Mucosa of descending colon (tissue), 3 donors: ENCODE data around the gene STAT2. TPM values are rescaled to one million over a fixed set of nuclear protein-coding genes. Genes with fewer than 3 reads are reported as not detected.
A peak's percentile ranks its signal among the peaks of the same experiment; 100 is the strongest.

Experiments used
- ATAC-seq: fragments of 200-7000 bp; cut with Tn5 transposase; one replicate; pipeline ENCODE4 v1.9.1; 2020; ENCODE audit warnings: mild to moderate bottlenecking, moderate library complexity
- DNase-seq, 3 donors: peaks; one replicate each; pipeline ENCODE4 v3.0.0-alpha.2; 2020
- H3K36me3 ChIP-seq: fragments of 200-600 bp; one replicate; pipeline ENCODE4 v1.8.0; 2021; ENCODE audit warnings: low read depth, mild to moderate bottlenecking
- H3K4me1 ChIP-seq: fragments of 200-600 bp; one replicate; pipeline ENCODE4 v1.8.0; 2021; ENCODE audit warnings: low read depth, mild to moderate bottlenecking
- H3K4me3 ChIP-seq: fragments of 200-600 bp; one replicate; pipeline ENCODE4 v1.8.0; 2021; ENCODE audit warnings: mild to moderate bottlenecking
- H3K9me3 ChIP-seq: fragments of 200-600 bp; one replicate; pipeline ENCODE4 v1.8.0; 2021; ENCODE audit warnings: mild to moderate bottlenecking
- CTCF ChIP-seq: fragments of 200-600 bp; IDR thresholded peaks from one replicate; pipeline ENCODE4 v1.8.0; 2022; ENCODE audit warnings: antibody characterized with exemption, mild to moderate bottlenecking
- intact Hi-C, 2 donors: fragments of 100-400 bp; cut with DNase I in 1 of 2; cut with micrococcal nuclease in 1 of 2; formaldehyde crosslinking; loops; one replicate each; pipeline versions ENCODE4 v1.11.0 to v1.11.1; 2022; cut with DNase I, micrococcal nuclease
- total RNA-seq, 3 donors: library from RNA; stranded (reverse); fragmentation: NEBNext Ultra II Directional in 2 of 3; extraction: Animal tissue kit (Norgen Biotek cat#: 25700) in 2 of 3; gene quantifications; one replicate each; pipeline versions ENCODE4 v1.2.1 to v1.2.4, GENCODE V29; 2021 to 2023
- donor health status: DM: no; HTN: no; CAD: no; lungs with moderate emphysema.
- donor health status: DM: no; HTN: no; CAD: no.
- donor health status: DM: no; HTN: yes; CAD: no.

The STAT2 gene
- total RNA-seq, 3 donors from 2014 or later: 82.9 to 112 (median 95.7) TPM

GRCh38 chr12:56392331-56392730, 32.4 kb upstream of the STAT2 start:
- no peaks in the 10 kb centered on the region for H3K4me1 ChIP-seq
- H3K9me3 ChIP-seq: no peaks in the 10 kb centered on the region
- H3K4me3 ChIP-seq: no peak overlapping the region
- intact Hi-C loops: no loop called here
- no peaks in the 10 kb centered on the region for H3K36me3 ChIP-seq
- ATAC-seq: no peak
- no peak for TF ChIP-seq CTCF
- no peak for DNase-seq

GRCh38 chr12:56391721-56392120, 31.8 kb upstream of the STAT2 start:
- no peaks in the 10 kb centered on the region for H3K36me3 ChIP-seq
- H3K9me3 ChIP-seq: no peaks in the 10 kb centered on the region
- ATAC-seq (no peak), DNase-seq (no peak)
- TF ChIP-seq CTCF: no peak
- no peaks in the 10 kb centered on the region for H3K4me1 ChIP-seq
- intact Hi-C loops: no loop called here
- no peak overlapping the region for H3K4me3 ChIP-seq

GRCh38 chr12:56389412-56389811, 29.5 kb upstream of the STAT2 start:
- Histone ChIP-seq H3K36me3 (no peaks in the 10 kb centered on the region), H3K4me1 (no peaks in the 10 kb centered on the region), H3K4me3 (no peak overlapping the region), H3K9me3 (no peaks in the 10 kb centered on the region)
- no peak for DNase-seq
- no peak for TF ChIP-seq CTCF
- intact Hi-C loops: no loop called here
- ATAC-seq: peak; percentile 60

- ATAC-seq: no peak
- intact Hi-C loops: no loop called here
- no peak for TF ChIP-seq CTCF
- Histone ChIP-seq H3K9me3 (no peaks in the 10 kb centered on the region), H3K4me3 (no peak overlapping the region), H3K36me3 (no peaks in the 10 kb centered on the region), H3K4me1 (no peaks in the 10 kb centered on the region)
- DNase-seq: no peak
Measured at GRCh38 chr12:56387152-56387736, 27.3 kb upstream of the STAT2 start.

- DNase-seq (no peak), ATAC-seq (no peak)
- no peaks in the 10 kb centered on the region for H3K9me3 ChIP-seq
- H3K4me3 ChIP-seq: no peak overlapping the region
- H3K4me1 ChIP-seq: no peaks in the 10 kb centered on the region
- TF ChIP-seq CTCF: no peak
- intact Hi-C loops: no loop called here
- no peaks in the 10 kb centered on the region for H3K36me3 ChIP-seq
Measured at GRCh38 chr12:56385873-56386272, 26.0 kb upstream of the STAT2 start.

GRCh38 chr12:56382611-56383010, 22.7 kb upstream of the STAT2 start:
- no peak for TF ChIP-seq CTCF
- Histone ChIP-seq H3K4me1 (no peaks in the 10 kb centered on the region), H3K4me3 (no peak overlapping the region), H3K9me3 (no peaks in the 10 kb centered on the region), H3K36me3 (no peaks in the 10 kb centered on the region)
- intact Hi-C loops: no loop called here
- no peak for ATAC-seq
- DNase-seq: no peak
